Measurements from ENCODE around the gene ZNF169.

GRCh38 chr9:94245651-94246050, 13.4 kb upstream of the ZNF169 start:
- TF ChIP-seq CTCF (tag by site-specific recombination; IDR thresholded peaks at IDR 0.05) = no peak
- no peak for TF ChIP-seq ZFHX2 (tag by site-specific recombination; conservative IDR thresholded peaks at IDR 0.05)
- no peak for TF ChIP-seq ZBTB49 (tag by site-specific recombination; IDR thresholded peaks at IDR 0.05; ENCODE audit: low read depth)
- no peak for TF ChIP-seq ZNF280D (tag by site-specific recombination; IDR thresholded peaks at IDR 0.05)
- no peak for TF ChIP-seq ZNF600 (tag by site-specific recombination; IDR thresholded peaks at IDR 0.05)
- TF ChIP-seq ZBTB26 (tag by site-specific recombination; optimal IDR thresholded peaks at IDR 0.05) = no peak
- no peak for TF ChIP-seq ZBTB7A (tag by site-specific recombination; IDR thresholded peaks at IDR 0.05; ENCODE audit: low read depth)
- no peak for TF ChIP-seq ZNF501 (tag by site-specific recombination; IDR thresholded peaks at IDR 0.05)
- TF ChIP-seq ZNF138 (tag by site-specific recombination; IDR thresholded peaks at IDR 0.05; ENCODE audit: borderline replicate concordance) = no peak
- TF ChIP-seq ZSCAN30 (tag by site-specific recombination; IDR thresholded peaks at IDR 0.05) = no peak
- no peak for TF ChIP-seq ZNF394 (tag by site-specific recombination; IDR thresholded peaks at IDR 0.05; ENCODE audit: borderline replicate concordance)
- TF ChIP-seq ZNF488 (tag by site-specific recombination; IDR thresholded peaks at IDR 0.05) = no peak
- no peak for TF ChIP-seq PRDM6 (tag by site-specific recombination; IDR thresholded peaks at IDR 0.05)

Data from HEK293 (cell line).